HCT116 (cell line): Measurements from ENCODE around the gene KIF26A. TPM values are rescaled to one million over a fixed set of nuclear protein-coding genes. Genes with fewer than 3 reads are reported as not detected.

Source experiments
- ATAC-seq: fragments of 200-7000 bp; cut with Tn5 transposase; 2 replicates; pipeline ENCODE4 v1.9.1; 2020; ENCODE audit warnings: mild to moderate bottlenecking, moderate library complexity
- BruUV-seq: library from RNA; stranded (reverse); fragments of 400-500 nt; replicated peaks from 2 replicates; lab custom pipeline; 2021; lab: Mats Ljungman, UMichigan
- CTCF ChIA-PET: fragments of 300-600 bp; sonication (Branson Sonifier 250); formaldehyde crosslinking; loops from one replicate; lab custom pipeline; 2021; ENCODE audit warnings: antibody characterized with exemption; lab: Charles Lee
- POLR2A ChIA-PET: fragments of 300-600, 350-600 bp; sonication (Branson Sonifier 250); formaldehyde crosslinking; loops from one replicate; lab custom pipeline; 2021; ENCODE audit warnings: antibody characterized with exemption; lab: Charles Lee
- RAD21 ChIA-PET, 2 experiments: fragments of 300-600 bp; sonication (Branson Sonifier 250); formaldehyde crosslinking; loops; one replicate each; lab custom pipeline; 2023; ENCODE audit warnings: low total read pairs in 2 of 2; ENCODE audit not compliant: uncharacterized antibody in 2 of 2, unreplicated experiment in 2 of 2, low non-redundant PET in 1 of 2; lab: Charles Lee
- DNase-seq: peaks from one replicate; pipeline ENCODE4 v3.0.0-alpha.2; 2010; ENCODE audit warnings: low read depth, low spot score
- H2AFZ ChIP-seq: fragments of 200-600 bp; shearing (Covaris generic), sonication (generic); 2 replicates; pipeline ENCODE4 v1.6.1; 2017; ENCODE audit warnings: low read depth, mixed run types, mixed read lengths, antibody characterized with exemption, low read length; ENCODE audit not compliant: poor library complexity, severe bottlenecking
- H3K27ac ChIP-seq: 2 replicates; pipeline ENCODE4 v1.5.1; 2012; ENCODE audit warnings: low read depth, low read length
- H3K27me3 ChIP-seq: fragments of 200-600 bp; sonication (generic); 2 replicates; pipeline ENCODE4 v1.6.1; 2016; ENCODE audit warnings: mixed run types, low read length, mixed read lengths; ENCODE audit not compliant: insufficient read depth
- H3K36me3 ChIP-seq, 2 experiments: fragments of 200-500 bp in 1 of 2; fragments of 200-600 bp in 1 of 2; sonication (Bioruptor generic) in 1 of 2; sonication (generic) in 1 of 2; 2 replicates each; pipeline versions ENCODE4 v1.5.1 to v1.6.1; 2014 to 2016; ENCODE audit warnings: low read length in 2 of 2, inconsistent platforms in 1 of 2, mixed read lengths in 1 of 2, mixed run types in 1 of 2; ENCODE audit not compliant: insufficient read depth in 2 of 2, control insufficient read depth in 1 of 2
- H3K4me1 ChIP-seq, 2 experiments: fragments of 200-600 bp in 1 of 2; sonication (generic) in 1 of 2; 2 replicates each; pipeline versions ENCODE4 v1.5.1 to v1.6.1; 2012 to 2017; ENCODE audit warnings: low read length in 2 of 2, inconsistent platforms in 1 of 2, mild to moderate bottlenecking in 1 of 2, mixed read lengths in 1 of 2, mixed run types in 1 of 2, moderate library complexity in 1 of 2; ENCODE audit not compliant: insufficient read depth in 2 of 2, control insufficient read depth in 1 of 2
- H3K4me2 ChIP-seq: fragments of 200-600 bp; sonication (generic); 2 replicates; pipeline ENCODE4 v1.6.1; 2017; ENCODE audit warnings: mixed run types, low read length, mixed read lengths
- H3K4me3 ChIP-seq, 2 experiments: fragments of 200-600 bp in 1 of 2; sonication (generic) in 1 of 2; replicated peaks in 1 of 2; 2 replicates each; pipeline ENCODE4 v1.5.1; 2011 to 2016; ENCODE audit warnings: low read length in 2 of 2, control low read depth in 1 of 2, low read depth in 1 of 2, mild to moderate bottlenecking in 1 of 2, mixed read lengths in 1 of 2, mixed run types in 1 of 2
- H3K79me2 ChIP-seq: fragments of 200-600 bp; sonication (generic); 2 replicates; pipeline ENCODE4 v1.6.1; 2017; ENCODE audit warnings: mild to moderate bottlenecking, mixed run types, low read length, moderate library complexity, mixed read lengths; ENCODE audit not compliant: insufficient read depth
- H3K9ac ChIP-seq: fragments of 200-600 bp; sonication (generic); 2 replicates; pipeline ENCODE4 v1.6.1; 2016; ENCODE audit warnings: low read length, mixed read lengths
- H3K9me2 ChIP-seq: fragments of 200-600 bp; sonication (generic), shearing (Covaris generic); 2 replicates; pipeline ENCODE4 v1.6.1; 2017; ENCODE audit warnings: mixed run types, mild to moderate bottlenecking, moderate library complexity; ENCODE audit not compliant: insufficient read depth
- H3K9me3 ChIP-seq, 2 experiments: fragments of 200-500 bp in 1 of 2; fragments of 200-600 bp in 1 of 2; sonication (Bioruptor generic) in 1 of 2; sonication (generic) in 1 of 2; 2 replicates each; pipeline ENCODE4 v1.6.1; 2014 to 2017; ENCODE audit warnings: low read length in 2 of 2, mixed read lengths in 2 of 2, inconsistent platforms in 1 of 2, low read depth in 1 of 2, mild to moderate bottlenecking in 1 of 2, mixed run types in 1 of 2, moderate library complexity in 1 of 2; ENCODE audit not compliant: control insufficient read depth in 1 of 2, insufficient read depth in 1 of 2
- H4K20me1 ChIP-seq: fragments of 200-600 bp; sonication (generic), shearing (Covaris generic); 2 replicates; pipeline ENCODE4 v1.6.1; 2017; ENCODE audit warnings: mixed run types, mild to moderate bottlenecking, moderate library complexity; ENCODE audit not compliant: insufficient read depth
- CTCF ChIP-seq, 3 experiments: fragments of 200-600 bp in 1 of 3; sonication (generic) in 1 of 3; IDR thresholded peaks in 2 of 3; conservative IDR thresholded peaks in 1 of 3; 2 replicates each; pipeline ENCODE4 v1.5.1; 2012 to 2017; ENCODE audit warnings: low read depth in 2 of 3, low read length in 2 of 3, antibody characterized with exemption in 1 of 3, borderline replicate concordance in 1 of 3, control low read depth in 1 of 3, mild to moderate bottlenecking in 1 of 3, mixed read lengths in 1 of 3, mixed run types in 1 of 3, moderate library complexity in 1 of 3; ENCODE audit not compliant: insufficient read depth in 1 of 3
- EZH2 ChIP-seq: fragments of 200-600 bp; sonication (generic); IDR thresholded peaks from 2 replicates; pipeline ENCODE4 v1.6.1; 2017; ENCODE audit warnings: antibody characterized with exemption, mixed run types
- EZH2phosphoT487 ChIP-seq: fragments of 200-600 bp; IDR thresholded peaks from 2 replicates; pipeline ENCODE4 v1.6.1; 2018; ENCODE audit warnings: antibody characterized with exemption, borderline replicate concordance
- MAX ChIP-seq: IDR thresholded peaks from 2 replicates; pipeline ENCODE4 v1.6.1; 2012
- POLR2A ChIP-seq: IDR thresholded peaks from 2 replicates; pipeline ENCODE4 v1.7.0; 2011; ENCODE audit warnings: borderline replicate concordance; ENCODE audit not compliant: insufficient read depth, insufficient read length; ENCODE audit errors: extremely low read depth
- POLR2AphosphoS5 ChIP-seq: IDR thresholded peaks from 2 replicates; pipeline ENCODE4 v1.6.1; 2011; ENCODE audit warnings: mild to moderate bottlenecking, low read depth, low read length, moderate library complexity
- RAD21 ChIP-seq: IDR thresholded peaks from 2 replicates; pipeline ENCODE4 v1.6.1; 2012; ENCODE audit warnings: low read depth, mild to moderate bottlenecking
- REST ChIP-seq: IDR thresholded peaks from 2 replicates; pipeline ENCODE4 v1.6.1; 2012; ENCODE audit warnings: low read depth
- SIN3A ChIP-seq: IDR thresholded peaks from 2 replicates; pipeline ENCODE4 v1.6.1; 2012; ENCODE audit warnings: low read depth
- YY1 ChIP-seq: IDR thresholded peaks from 2 replicates; pipeline ENCODE4 v1.6.1; 2011; ENCODE audit warnings: low read length, low read depth, moderate library complexity, mild to moderate bottlenecking; ENCODE audit not compliant: insufficient replicate concordance; ENCODE audit errors: extremely low read depth
- ZFX ChIP-seq: fragments of 450-650 bp; IDR thresholded peaks from 2 replicates; pipeline ENCODE4 v1.6.1; 2017
- ZNF274 ChIP-seq: fragments of 200-500 bp; sonication (Bioruptor generic); IDR thresholded peaks from 2 replicates; pipeline ENCODE4 v1.6.1; 2014; ENCODE audit warnings: mild to moderate bottlenecking, low read depth, low read length, inconsistent platforms
- intact Hi-C: fragments of 100-400 bp; cut with micrococcal nuclease; formaldehyde crosslinking; loops from 2 replicates; pipeline ENCODE4 v1.10.0; 2022
- total RNA-seq: library from RNA; stranded (reverse); gene quantifications from one replicate; pipeline ENCODE4 v1.2.1, GENCODE V29; 2021; ENCODE audit not compliant: unreplicated experiment
- TF ChIP-seq, protein P1 (sequence below): IDR thresholded peaks from 2 replicates; pipeline ENCODE4 v1.6.1; 2012

KIF26A gene
- total RNA-seq, 1 experiment from 2014 or later: 10.2 TPM

DNA sequence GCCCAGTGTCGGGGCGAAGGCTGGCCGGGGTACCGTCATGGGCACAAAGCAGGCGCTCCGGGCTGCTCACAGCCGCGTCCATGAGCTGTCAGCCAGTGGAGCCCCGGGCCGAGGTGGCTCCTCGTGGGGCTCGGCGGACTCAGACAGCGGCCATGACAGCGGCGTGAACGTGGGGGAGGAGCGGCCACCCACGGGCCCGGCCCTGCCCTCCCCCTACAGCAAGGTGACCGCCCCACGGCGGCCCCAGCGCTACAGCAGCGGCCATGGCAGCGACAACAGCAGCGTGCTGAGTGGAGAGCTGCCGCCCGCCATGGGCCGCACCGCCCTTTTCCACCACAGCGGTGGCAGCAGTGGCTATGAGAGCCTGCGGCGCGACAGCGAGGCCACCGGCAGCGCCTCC, 39.0 kb downstream of the KIF26A start:
- Histone ChIP-seq H3K9me2 (no peaks in the 10 kb centered on the region), H2AFZ (no peak overlapping the region), H3K27ac (no peak overlapping the region; the same call in 1 of the 2 replicates), H3K79me2 (no peaks in the 10 kb centered on the region), H3K4me2 (no peak overlapping the region), H3K4me3 (no peak overlapping the region), H3K27me3 (no peaks in the 10 kb centered on the region), H3K9me3 (no peaks in the 10 kb centered on the region), H3K9ac (no peak overlapping the region), H4K20me1 (no peaks in the 10 kb centered on the region), H3K4me1 (peaks cover 5 to 13% of the 10 kb centered on the region in 2 experiments; a peak in 3 of 4 replicates), H3K36me3 (no peaks in the 10 kb centered on the region)
- RAD21 ChIA-PET: no interaction called here
- POLR2A ChIA-PET: no interaction called here
- CTCF ChIA-PET: no interaction called here
- DNase-seq: no peak
- TF ChIP-seq RAD21: no peak
- TF ChIP-seq REST: no peak
- no peak for TF ChIP-seq CTCF (IDR thresholded peaks at IDR 0.05 in 2 of 3, conservative IDR thresholded peaks at IDR 0.05 in 1 of 3; ENCODE audit: borderline replicate concordance in 1 of 3, insufficient read depth in 1 of 3, low read depth in 2 of 3, low read length in 2 of 3)
- no peak for TF ChIP-seq YY1
- no peak for TF ChIP-seq POLR2A
- TF ChIP-seq POLR2AphosphoS5: no peak
- no peak for TF ChIP-seq SIN3A
- no peak for TF ChIP-seq ZNF274
- no peak for TF ChIP-seq EZH2phosphoT487
- no peak for TF ChIP-seq MAX
- TF ChIP-seq EZH2: no peak
- no peak for TF ChIP-seq ZFX
- TF ChIP-seq, protein P1, sequence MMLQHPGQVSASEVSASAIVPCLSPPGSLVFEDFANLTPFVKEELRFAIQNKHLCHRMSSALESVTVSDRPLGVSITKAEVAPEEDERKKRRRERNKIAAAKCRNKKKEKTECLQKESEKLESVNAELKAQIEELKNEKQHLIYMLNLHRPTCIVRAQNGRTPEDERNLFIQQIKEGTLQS: no peak
- no TSS peak for BruUV-seq
- intact Hi-C loops: no loop called here
- ATAC-seq: peak; percentile 23; the same call in 1 of the 2 replicates
